Activated CD4-positive, alpha-beta T cell treated with anti-CD3 and anti-CD28 coated beads for 36 hours (primary cell): ENCODE results near the gene SEZ6L. TPM values are rescaled to one million over a fixed set of nuclear protein-coding genes. Genes with fewer than 3 reads are reported as not detected.

Experiments
- ATAC-seq: fragments of 200-7000 bp; cut with Tn5 transposase; one replicate; pipeline ENCODE4 v1.10.0; 2021; ENCODE audit warnings: mild to moderate bottlenecking, moderate library complexity
- CTCF ChIA-PET: fragments of 350-600 bp; sonication (Branson Sonifier 250); formaldehyde crosslinking; loops from one replicate; lab custom pipeline; 2021; ENCODE audit warnings: antibody characterized with exemption; lab: Charles Lee
- POLR2A ChIA-PET: fragments of 350-600 bp; sonication (Branson Sonifier 250); formaldehyde crosslinking; loops from one replicate; lab custom pipeline; 2021; ENCODE audit warnings: antibody characterized with exemption, inconsistent platforms; lab: Charles Lee
- DNase-seq: peaks from one replicate; pipeline ENCODE4 v3.0.0-alpha.2; 2020
- H3K27ac Mint-ChIP-seq: one replicate; pipeline ENCODE4 v1.8.0; 2021; ENCODE audit warnings: mixed read lengths
- H3K27me3 Mint-ChIP-seq: one replicate; pipeline ENCODE4 v1.8.0; 2021; ENCODE audit warnings: mixed read lengths
- H3K36me3 Mint-ChIP-seq: one replicate; pipeline ENCODE4 v1.8.0; 2021; ENCODE audit warnings: low read depth, mixed read lengths
- H3K4me1 Mint-ChIP-seq: one replicate; pipeline ENCODE4 v1.8.0; 2021; ENCODE audit warnings: mixed read lengths
- H3K4me3 Mint-ChIP-seq: one replicate; pipeline ENCODE4 v1.8.0; 2021; ENCODE audit warnings: mild to moderate bottlenecking, moderate library complexity, mixed read lengths
- H3K9me3 Mint-ChIP-seq: one replicate; pipeline ENCODE4 v1.8.0; 2021; ENCODE audit warnings: low read depth, mixed read lengths
- intact Hi-C, 2 experiments: fragments of 100-400 bp; cut with DNase I in 1 of 2; cut with micrococcal nuclease in 1 of 2; formaldehyde crosslinking; loops; one replicate each; pipeline versions ENCODE4 v1.14.2 to v1.15.1; 2022 to 2024; cut with DNase I, micrococcal nuclease
- total RNA-seq, 2 experiments: library from RNA; stranded (reverse); gene quantifications; one replicate each; pipeline ENCODE4 v1.2.3, GENCODE V29; 2021

SEZ6L gene
- total RNA-seq, 2 experiments from 2014 or later = not detected

DNA sequence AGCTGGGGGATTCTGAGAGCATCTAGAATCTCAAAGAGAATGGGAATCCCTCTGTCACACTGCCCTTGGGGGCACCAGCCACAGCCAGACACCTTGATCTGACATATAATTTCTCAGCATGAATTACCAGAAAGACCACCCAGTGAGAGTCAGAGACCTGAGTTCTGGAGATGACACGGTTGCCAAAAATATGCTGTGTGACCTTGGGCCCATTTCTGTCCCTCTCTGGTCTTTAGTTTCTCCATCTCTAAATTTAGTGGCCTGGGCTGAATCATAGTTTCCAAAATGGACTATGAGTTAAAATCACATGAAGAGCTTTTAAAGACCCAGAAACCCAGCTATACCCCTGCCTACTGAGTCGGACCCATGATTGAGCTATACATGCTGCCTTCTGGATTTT lies 15.9 kb downstream of the SEZ6L start:
- H3K27ac Mint-ChIP-seq = no peak overlapping the region
- no peaks in the 10 kb centered on the region for H3K9me3 Mint-ChIP-seq
- CTCF ChIA-PET = interaction anchor here (0.6 kb wide), 1 partner anchor 13 kb away, joined by 3 read pairs; no protein-coding TSS in a partner anchor
- no peak for DNase-seq
- no peak overlapping the region for H3K4me3 Mint-ChIP-seq
- POLR2A ChIA-PET = no interaction called here
- intact Hi-C loops = no loop called here
- H3K36me3 Mint-ChIP-seq = no peaks in the 10 kb centered on the region
- ATAC-seq = no peak
- no peaks in the 10 kb centered on the region for H3K4me1 Mint-ChIP-seq
- peaks cover 18% of the 10 kb centered on the region for H3K27me3 Mint-ChIP-seq

DNA sequence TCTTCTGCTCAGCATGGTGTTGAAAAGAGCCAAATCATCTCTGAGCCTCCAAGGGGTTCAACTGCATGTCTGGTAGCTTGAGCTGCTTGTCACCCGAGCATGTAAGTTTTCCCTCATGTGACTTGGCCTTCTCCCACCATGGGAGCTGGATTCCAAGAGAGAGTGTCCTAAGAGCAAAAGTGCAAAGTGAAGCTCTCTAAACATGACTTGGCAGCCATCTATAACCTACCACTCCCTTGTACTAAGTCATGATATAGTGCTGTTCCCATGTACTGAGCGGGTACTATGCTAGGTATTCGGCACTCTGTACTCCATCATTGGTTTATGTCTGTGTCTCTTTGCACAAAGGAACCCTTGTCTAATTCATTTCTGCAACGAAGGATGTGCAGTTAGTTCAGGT lies 19.1 kb downstream of the SEZ6L start:
- Mint-ChIP-seq H3K9me3 (no peaks in the 10 kb centered on the region), H3K4me1 (no peaks in the 10 kb centered on the region)

DNA sequence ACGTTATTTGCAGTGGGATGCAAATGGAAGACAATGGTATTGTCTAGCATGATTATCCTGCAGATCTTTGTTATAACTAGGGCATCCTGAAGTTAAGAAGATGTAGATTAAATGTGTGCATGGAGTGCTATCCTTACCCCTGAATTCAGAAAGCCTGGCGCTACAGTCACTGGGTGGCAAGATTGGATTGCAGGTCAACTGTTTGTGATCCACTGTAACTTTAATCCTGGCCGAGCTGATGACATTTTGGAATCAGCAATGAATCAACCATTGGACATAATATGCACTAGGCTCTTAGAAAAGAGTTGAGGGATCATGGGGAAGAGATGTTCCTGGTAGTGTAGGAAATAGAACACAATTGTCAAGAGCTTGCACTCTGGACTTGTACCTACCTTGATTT lies 25.1 kb downstream of the SEZ6L start:
- H3K27ac Mint-ChIP-seq = no peak overlapping the region
- POLR2A ChIA-PET = no interaction called here
- peaks cover 9% of the 10 kb centered on the region for H3K27me3 Mint-ChIP-seq

More for the DNA sequence above, 19.1 kb downstream of the SEZ6L start:
- H3K27ac Mint-ChIP-seq = no peak overlapping the region
- H3K27me3 Mint-ChIP-seq = peaks cover 17% of the 10 kb centered on the region
- H3K4me3 Mint-ChIP-seq = no peak overlapping the region
- POLR2A ChIA-PET = no interaction called here
- ATAC-seq (no peak), DNase-seq (no peak)
- no peaks in the 10 kb centered on the region for H3K36me3 Mint-ChIP-seq
- CTCF ChIA-PET = no interaction called here
- intact Hi-C loops = no loop called here

DNA sequence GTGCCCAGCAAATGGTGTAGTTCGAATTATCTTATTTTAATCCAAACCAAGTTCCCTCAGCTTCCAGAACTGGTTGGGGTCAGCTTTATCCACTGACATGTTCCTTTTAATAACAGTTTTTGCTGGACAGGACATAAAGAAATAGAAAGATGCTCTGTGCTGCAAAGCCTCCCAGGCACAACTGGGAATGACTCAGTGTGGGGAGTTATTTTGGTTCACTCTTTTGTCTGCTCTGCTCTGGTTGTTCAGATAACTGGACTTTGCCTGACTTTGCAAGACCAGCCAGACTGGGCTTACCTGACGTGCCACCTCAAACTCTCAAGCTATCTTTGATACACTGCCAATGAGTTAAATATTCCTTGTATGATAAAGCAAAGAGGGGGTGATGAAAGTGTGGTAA lies 25.6 kb downstream of the SEZ6L start:
- Mint-ChIP-seq H3K4me1 (no peaks in the 10 kb centered on the region), H3K36me3 (no peaks in the 10 kb centered on the region), H3K27me3 (peaks cover 11% of the 10 kb centered on the region), H3K4me3 (no peak overlapping the region), H3K27ac (no peak overlapping the region), H3K9me3 (no peaks in the 10 kb centered on the region)
- ChIA-PET POLR2A (no interaction called here), CTCF (no interaction called here)
- DNase-seq (no peak), ATAC-seq (no peak)
- intact Hi-C loops = no loop called here

More for the DNA sequence above, 25.1 kb downstream of the SEZ6L start:
- H3K36me3 Mint-ChIP-seq = no peaks in the 10 kb centered on the region
- ATAC-seq (no peak), DNase-seq (no peak)
- H3K4me3 Mint-ChIP-seq = no peak overlapping the region
- intact Hi-C loops = no loop called here
- CTCF ChIA-PET = no interaction called here
- no peaks in the 10 kb centered on the region for H3K4me1 Mint-ChIP-seq
- no peaks in the 10 kb centered on the region for H3K9me3 Mint-ChIP-seq

DNA sequence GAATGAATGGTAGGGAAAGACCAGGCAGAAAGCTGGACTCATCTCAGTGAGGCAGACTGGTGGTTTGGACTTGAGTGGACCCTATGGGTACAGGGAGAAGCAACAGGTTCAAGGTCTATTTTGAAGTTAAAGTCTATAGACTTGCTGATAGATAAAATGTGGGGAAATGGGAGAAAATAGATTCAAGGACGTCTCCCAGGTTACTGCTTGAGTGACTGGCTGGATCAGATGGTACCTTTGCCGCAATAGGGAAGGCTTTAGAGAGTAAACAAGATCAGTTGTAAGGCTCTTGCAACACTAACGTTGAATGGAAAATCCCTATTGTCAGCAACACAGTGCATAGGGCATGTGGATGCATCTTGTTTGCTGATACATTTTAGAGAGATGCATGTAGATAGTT lies 27.4 kb downstream of the SEZ6L start:
- ATAC-seq (no peak), DNase-seq (no peak)
- no peaks in the 10 kb centered on the region for H3K9me3 Mint-ChIP-seq
- peaks cover 18% of the 10 kb centered on the region for H3K27me3 Mint-ChIP-seq
- ChIA-PET POLR2A (no interaction called here), CTCF (interaction anchor here (0.7 to 1.8 kb wide), 3 partner anchors 12 to 298 kb away, joined by 3 to 7 read pairs (median 3); no protein-coding TSS in a partner anchor)
- no peaks in the 10 kb centered on the region for H3K36me3 Mint-ChIP-seq
- no peak overlapping the region for H3K4me3 Mint-ChIP-seq
- intact Hi-C loops = no loop called here
- H3K27ac Mint-ChIP-seq = no peak overlapping the region
- H3K4me1 Mint-ChIP-seq = no peaks in the 10 kb centered on the region

DNA sequence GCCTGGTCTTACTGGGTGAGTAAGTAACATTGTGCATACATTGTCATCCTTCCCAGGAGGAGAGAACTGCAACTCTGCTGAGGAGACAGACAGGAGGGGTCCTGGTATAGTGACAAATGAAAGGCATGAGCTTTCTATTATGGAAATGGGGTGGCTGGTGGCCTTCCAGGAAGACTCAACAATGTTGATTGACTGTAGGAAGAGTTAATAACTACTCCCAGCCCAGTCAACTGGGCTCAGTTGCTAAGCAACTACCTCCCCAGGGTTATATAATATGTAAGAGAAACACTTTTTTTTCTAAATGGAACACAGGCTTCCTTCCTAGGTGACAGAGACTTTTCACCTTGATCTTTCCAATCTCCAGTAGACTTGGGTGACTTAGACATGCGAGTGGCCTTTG lies 28.2 kb downstream of the SEZ6L start:
- ChIA-PET CTCF (interaction anchor here (0.8 to 1.8 kb wide), 2 partner anchors 11 to 25 kb away, joined by 3 to 7 read pairs; no protein-coding TSS in a partner anchor), POLR2A (no interaction called here)
- Mint-ChIP-seq H3K27me3 (peaks cover 17% of the 10 kb centered on the region), H3K4me3 (no peak overlapping the region), H3K9me3 (no peaks in the 10 kb centered on the region), H3K4me1 (no peaks in the 10 kb centered on the region), H3K36me3 (no peaks in the 10 kb centered on the region), H3K27ac (no peak overlapping the region)
- ATAC-seq = no peak
- intact Hi-C loops = no loop called here
- no peak for DNase-seq

DNA sequence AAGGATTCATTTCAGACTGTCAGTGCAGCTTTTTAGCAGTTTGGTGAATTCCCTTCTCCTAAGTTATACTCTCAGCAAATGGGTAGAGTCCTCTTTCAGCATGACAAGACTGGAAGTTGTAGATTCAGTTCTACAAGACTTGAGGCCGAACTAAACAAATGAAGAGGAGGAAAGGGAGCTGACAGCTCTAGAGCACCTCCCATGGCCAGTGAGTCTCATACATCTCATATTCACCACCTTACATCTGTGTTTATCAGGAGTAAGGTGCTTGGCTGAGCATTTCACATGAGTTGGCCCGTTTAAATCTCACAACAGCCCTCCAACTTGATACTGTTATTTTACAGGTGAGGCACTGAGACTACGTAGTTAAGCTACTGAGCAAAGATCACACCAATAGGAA lies 30.4 kb downstream of the SEZ6L start:
- peaks cover 20% of the 10 kb centered on the region for H3K27me3 Mint-ChIP-seq
- no peak overlapping the region for H3K4me3 Mint-ChIP-seq
- CTCF ChIA-PET = interaction anchor here (0.6 kb wide), 1 partner anchor 28 kb away, joined by 4 read pairs; no protein-coding TSS in a partner anchor
- ATAC-seq = no peak
- POLR2A ChIA-PET = no interaction called here
- H3K27ac Mint-ChIP-seq = no peak overlapping the region
- H3K36me3 Mint-ChIP-seq = no peaks in the 10 kb centered on the region
- no peak for DNase-seq
- H3K9me3 Mint-ChIP-seq = no peaks in the 10 kb centered on the region
- no peaks in the 10 kb centered on the region for H3K4me1 Mint-ChIP-seq
- intact Hi-C loops = no loop called here

DNA sequence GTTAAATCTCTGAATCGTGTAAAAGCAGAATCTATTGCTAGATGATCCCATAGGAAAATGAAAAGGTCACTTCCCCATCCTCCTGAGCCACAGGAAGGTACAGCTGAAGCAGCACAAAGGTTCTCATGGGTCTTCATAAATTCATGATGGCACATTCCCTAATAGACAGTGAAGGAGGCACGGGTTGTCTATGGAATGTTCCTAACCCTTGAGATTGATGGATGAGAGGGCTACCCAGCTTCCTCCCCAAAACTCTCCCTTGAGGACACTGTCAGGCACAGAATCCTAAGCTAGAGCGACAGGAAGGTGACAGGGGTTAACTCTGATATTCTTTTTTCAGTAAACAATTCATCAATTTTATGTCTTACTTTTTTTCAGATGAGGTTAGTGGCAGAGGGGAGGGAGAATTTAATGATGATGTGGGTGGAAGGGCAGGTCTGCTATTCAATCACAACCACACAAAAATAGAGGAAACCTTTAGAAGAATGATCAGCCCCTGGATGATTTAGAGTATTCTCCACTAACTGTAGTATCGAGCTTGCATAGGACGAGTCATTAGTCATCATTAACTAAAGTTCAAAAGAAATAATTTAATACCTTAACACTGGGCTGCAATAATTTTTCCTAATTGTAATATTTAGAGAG lies 33.1 kb downstream of the SEZ6L start:
- intact Hi-C loops = no loop called here
- ATAC-seq = no peak
- Mint-ChIP-seq H3K4me3 (no peak overlapping the region), H3K36me3 (no peaks in the 10 kb centered on the region), H3K27ac (no peak overlapping the region), H3K27me3 (peaks cover 16% of the 10 kb centered on the region), H3K4me1 (no peaks in the 10 kb centered on the region), H3K9me3 (no peaks in the 10 kb centered on the region)
- ChIA-PET POLR2A (no interaction called here), CTCF (interaction anchor here (0.6 kb wide), 1 partner anchor 1301 kb away, joined by 3 read pairs; no protein-coding TSS in a partner anchor)
- no peak for DNase-seq

DNA sequence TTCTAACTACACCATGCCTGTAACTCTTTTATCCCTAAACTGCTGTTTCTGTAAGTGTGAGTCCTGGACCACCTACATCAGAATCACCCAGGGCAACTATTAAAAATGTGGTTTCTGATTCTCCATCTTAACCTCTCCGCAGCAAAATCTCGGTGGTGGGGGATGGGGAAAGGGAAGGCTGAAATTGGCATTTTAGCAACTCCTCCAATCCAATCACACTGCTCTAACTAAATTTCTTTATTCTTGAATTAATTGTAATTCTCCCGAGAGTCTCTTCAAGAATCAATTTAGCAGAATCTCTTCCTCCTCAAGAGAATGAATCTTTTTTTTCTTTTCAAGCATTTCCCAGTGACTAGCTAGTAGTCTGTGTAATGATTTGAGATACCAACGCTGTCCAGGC lies 36.2 kb downstream of the SEZ6L start:
- intact Hi-C loops = no loop called here
- peaks cover 18% of the 10 kb centered on the region for H3K27me3 Mint-ChIP-seq
- no peak overlapping the region for H3K27ac Mint-ChIP-seq
- no peaks in the 10 kb centered on the region for H3K9me3 Mint-ChIP-seq
- ATAC-seq (no peak), DNase-seq (no peak)
- H3K4me3 Mint-ChIP-seq = no peak overlapping the region
- H3K36me3 Mint-ChIP-seq = no peaks in the 10 kb centered on the region
- POLR2A ChIA-PET = no interaction called here
- CTCF ChIA-PET = no interaction called here
- no peaks in the 10 kb centered on the region for H3K4me1 Mint-ChIP-seq

DNA sequence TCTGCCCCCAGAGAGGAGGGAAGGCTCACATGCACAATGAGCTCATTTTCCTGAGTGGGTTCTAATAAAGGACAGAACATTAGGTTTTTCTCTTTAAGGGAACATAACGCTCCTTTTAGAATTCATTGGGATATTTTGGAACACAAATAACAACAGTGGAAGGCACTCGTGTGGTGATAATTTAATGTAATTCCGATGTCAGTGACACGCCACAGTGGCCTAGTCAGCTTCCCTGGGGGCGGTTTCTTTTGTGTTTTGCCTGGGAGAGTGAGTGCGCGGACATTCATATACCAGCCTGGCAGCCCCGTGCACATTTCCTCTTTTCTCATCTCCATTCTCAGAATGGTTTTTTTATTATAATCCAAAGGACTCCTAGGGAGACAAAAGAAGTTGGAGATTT lies 41.1 kb downstream of the SEZ6L start:
- ChIA-PET CTCF (no interaction called here), POLR2A (no interaction called here)
- no peaks in the 10 kb centered on the region for H3K9me3 Mint-ChIP-seq
- peaks cover 18% of the 10 kb centered on the region for H3K27me3 Mint-ChIP-seq
- no peak overlapping the region for H3K4me3 Mint-ChIP-seq
- no peak for DNase-seq
- no peak for ATAC-seq
- H3K36me3 Mint-ChIP-seq = no peaks in the 10 kb centered on the region
- intact Hi-C loops = no loop called here
- H3K27ac Mint-ChIP-seq = no peak overlapping the region
- H3K4me1 Mint-ChIP-seq = no peaks in the 10 kb centered on the region

DNA sequence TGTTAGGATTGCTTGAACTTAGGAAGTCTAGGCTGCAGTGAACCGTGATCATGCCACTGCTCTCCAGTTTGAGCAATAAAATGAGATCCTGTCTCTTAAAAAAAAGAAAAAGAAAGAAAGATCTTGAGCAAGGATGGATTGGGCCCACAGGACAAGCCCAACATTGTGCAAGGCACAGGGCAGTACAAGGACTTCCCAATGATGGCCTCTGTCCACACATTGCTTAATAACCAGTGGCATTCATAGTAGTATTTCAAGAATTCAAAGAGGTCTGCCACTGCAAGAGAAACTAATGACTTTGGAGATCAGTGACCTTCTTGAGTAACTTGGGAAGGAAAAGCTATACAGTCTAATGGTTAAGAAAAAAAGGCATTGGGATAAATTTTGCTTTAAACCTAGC lies 44.6 kb downstream of the SEZ6L start:
- ChIA-PET POLR2A (no interaction called here), CTCF (no interaction called here)
- H3K27ac Mint-ChIP-seq = no peak overlapping the region
- no peaks in the 10 kb centered on the region for H3K36me3 Mint-ChIP-seq
- H3K4me1 Mint-ChIP-seq = no peaks in the 10 kb centered on the region
- no peaks in the 10 kb centered on the region for H3K9me3 Mint-ChIP-seq
- H3K27me3 Mint-ChIP-seq = peaks cover 26% of the 10 kb centered on the region
- H3K4me3 Mint-ChIP-seq = no peak overlapping the region
- DNase-seq = no peak
- no peak for ATAC-seq
- intact Hi-C loops = no loop called here

DNA sequence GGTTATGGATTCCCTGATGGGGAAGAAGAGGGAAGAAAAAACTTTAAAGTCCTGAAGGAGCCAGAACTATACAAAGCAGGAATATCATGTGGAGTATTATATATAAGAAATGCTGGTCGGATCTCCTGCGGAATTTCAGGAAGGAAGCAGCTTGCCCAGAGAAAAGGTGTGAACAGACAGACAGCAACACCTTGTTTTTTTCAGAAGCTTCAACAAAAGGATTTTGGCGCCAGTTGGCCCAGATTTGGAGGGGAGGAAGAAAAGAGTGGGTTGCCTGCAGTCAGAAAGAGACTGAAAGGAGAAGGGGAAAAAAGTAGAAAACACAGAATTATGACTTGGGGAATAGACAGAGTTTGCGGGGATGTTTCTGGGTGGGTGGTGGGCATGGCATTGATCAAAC lies 45.2 kb downstream of the SEZ6L start:
- H3K36me3 Mint-ChIP-seq = no peaks in the 10 kb centered on the region
- CTCF ChIA-PET = interaction anchor here (0.5 kb wide), 1 partner anchor 406 kb away, joined by 3 read pairs; no protein-coding TSS in a partner anchor
- no peak overlapping the region for H3K4me3 Mint-ChIP-seq
- H3K27me3 Mint-ChIP-seq = peaks cover 20% of the 10 kb centered on the region
- intact Hi-C loops = no loop called here
- POLR2A ChIA-PET = no interaction called here
- ATAC-seq (no peak), DNase-seq (no peak)
- no peaks in the 10 kb centered on the region for H3K4me1 Mint-ChIP-seq
- H3K9me3 Mint-ChIP-seq = no peaks in the 10 kb centered on the region
- H3K27ac Mint-ChIP-seq = no peak overlapping the region
